H54 (cell line): Measurements from ENCODE around the gene BAG1.

ENCODE experiments used
- DNase-seq: peaks from one replicate; pipeline ENCODE4 v3.0.0; 2011; ENCODE audit warnings: low spot score, mixed read lengths; ENCODE audit not compliant: insufficient read length
- FAIRE-seq: peaks from 3 replicates; lab custom pipeline; 2011; peaks lifted over from hg19 to GRCh38; lab: Jason Lieb, UNC
- POLR2A ChIP-seq: IDR thresholded peaks from 2 replicates; pipeline ENCODE4 v1.6.1; 2011; ENCODE audit warnings: low read depth, mild to moderate bottlenecking, low read length

The BAG1 gene

DNA sequence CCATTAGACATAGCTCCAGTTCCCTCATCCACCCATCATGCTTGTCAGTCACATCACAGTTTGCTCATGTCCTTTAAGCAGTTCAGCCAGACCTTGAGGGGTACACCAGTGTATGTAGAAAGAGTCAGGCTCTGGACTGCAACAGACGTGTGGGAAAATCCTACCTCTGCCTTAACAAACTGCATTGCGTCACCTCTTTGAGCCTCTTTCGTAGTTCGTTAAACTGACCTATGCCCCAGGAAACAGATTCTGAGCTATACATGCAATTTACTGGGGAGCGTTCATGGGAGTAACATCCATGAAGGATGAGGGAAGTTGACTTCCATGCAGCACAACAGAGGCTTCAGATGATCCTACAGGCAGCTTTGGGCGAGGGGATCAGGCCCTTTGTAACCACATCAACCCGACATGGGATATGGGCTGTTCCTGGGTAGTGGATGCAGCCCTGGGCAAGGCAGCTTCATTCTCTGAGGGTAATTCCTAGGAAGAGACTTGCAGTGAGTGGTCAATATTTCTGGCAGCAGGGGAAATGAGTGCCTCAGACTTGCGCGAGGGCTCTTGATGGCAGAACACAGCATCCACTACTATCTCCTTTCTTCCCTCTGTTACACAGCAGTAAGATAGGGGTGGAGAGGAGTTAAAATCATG, 20.2 kb downstream of the BAG1 start:
- FAIRE-seq = no peak
- no peak for TF ChIP-seq POLR2A
- DNase-seq = no peak

GRCh38 chr9:33242609-33243134, 21.8 kb downstream of the BAG1 start:
- FAIRE-seq (no peak), DNase-seq (no peak)
- TF ChIP-seq POLR2A = no peak

- no peak for TF ChIP-seq POLR2A
- no peak for FAIRE-seq
These were observed 23.2 kb downstream of the BAG1 start for GRCh38 chr9:33241298-33241697.

DNA sequence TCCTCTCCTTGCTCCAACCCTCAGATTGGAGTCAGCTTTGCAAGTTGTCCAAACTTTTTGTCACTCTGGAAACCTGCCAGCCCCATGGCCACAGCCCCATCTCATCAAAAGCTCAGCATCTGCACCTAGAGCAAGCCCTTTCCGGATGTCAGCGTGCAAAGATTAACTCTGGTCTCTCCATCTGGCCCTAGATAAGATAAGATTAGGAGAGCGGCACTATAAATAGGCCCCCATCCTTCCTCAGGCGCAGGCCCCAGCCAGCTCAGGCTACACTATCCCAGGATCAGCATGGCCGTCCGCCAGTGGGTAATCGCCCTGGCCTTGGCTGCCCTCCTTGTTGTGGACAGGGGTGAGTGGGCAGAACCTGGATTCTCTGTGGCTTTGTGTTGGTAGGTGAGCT, 24.6 kb downstream of the BAG1 start, which contains the start of gene SPINK4:
TSS of gene SPINK4 (plus strand) at position 247 of the 400 bp plus-strand sequence. CDS start at position 289, 42 bp downstream.
- DNase-seq = no peak
- no peak for FAIRE-seq
- TF ChIP-seq POLR2A = no peak

More at GRCh38 chr9:33241298-33241697, 23.2 kb downstream of the BAG1 start:
- no peak for DNase-seq

- no peak for TF ChIP-seq POLR2A
- no peak for DNase-seq
- FAIRE-seq = no peak
These were observed 27.9 kb downstream of the BAG1 start for GRCh38 chr9:33236571-33236970.

DNA sequence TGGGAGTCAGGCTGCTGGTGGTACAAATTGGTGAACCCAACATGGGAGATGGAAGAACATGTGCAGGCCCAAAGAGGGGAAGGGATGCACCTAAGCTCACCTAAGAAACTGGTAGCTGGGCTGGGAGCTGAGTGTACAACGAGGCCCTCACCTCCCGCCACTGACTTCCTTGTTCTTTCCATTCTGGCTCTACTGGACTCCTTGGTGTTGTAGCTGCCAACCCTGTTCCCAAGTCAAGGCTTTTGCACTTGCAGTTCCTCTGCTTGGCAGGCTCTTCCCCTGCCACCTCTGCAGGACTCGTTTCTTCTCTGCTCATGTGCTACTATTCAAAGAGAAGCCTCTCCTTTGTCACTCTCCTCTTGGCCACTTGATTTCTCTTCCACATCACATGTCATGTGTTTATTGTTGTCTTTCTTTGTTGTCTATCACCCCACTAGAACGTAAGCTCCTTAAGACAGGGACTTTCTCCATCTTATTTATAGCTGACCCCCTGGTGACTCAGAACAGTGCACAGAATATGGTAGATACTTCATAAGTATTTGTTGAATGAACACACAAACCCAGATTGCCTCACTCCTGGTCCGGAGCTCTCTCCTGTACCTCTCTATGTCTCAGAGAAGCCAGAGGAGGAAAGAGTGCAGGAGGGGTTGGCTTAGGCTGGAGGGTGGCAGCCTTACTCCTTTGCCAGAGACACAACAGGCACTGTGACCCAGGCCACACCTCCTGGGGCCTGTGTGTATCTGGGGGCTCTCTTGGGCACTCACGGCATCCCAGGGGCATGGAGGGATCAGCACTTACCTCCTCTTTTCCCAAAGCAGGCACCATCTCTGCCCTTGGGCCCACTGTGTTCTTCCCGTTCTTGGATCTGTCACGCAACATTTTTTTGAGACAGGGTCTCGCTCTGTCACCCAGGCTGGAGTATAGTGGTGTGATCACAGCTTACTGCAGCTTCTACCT, 29.7 kb downstream of the BAG1 start:
- DNase-seq = no peak
- FAIRE-seq = no peak
- no peak for TF ChIP-seq POLR2A

DNA sequence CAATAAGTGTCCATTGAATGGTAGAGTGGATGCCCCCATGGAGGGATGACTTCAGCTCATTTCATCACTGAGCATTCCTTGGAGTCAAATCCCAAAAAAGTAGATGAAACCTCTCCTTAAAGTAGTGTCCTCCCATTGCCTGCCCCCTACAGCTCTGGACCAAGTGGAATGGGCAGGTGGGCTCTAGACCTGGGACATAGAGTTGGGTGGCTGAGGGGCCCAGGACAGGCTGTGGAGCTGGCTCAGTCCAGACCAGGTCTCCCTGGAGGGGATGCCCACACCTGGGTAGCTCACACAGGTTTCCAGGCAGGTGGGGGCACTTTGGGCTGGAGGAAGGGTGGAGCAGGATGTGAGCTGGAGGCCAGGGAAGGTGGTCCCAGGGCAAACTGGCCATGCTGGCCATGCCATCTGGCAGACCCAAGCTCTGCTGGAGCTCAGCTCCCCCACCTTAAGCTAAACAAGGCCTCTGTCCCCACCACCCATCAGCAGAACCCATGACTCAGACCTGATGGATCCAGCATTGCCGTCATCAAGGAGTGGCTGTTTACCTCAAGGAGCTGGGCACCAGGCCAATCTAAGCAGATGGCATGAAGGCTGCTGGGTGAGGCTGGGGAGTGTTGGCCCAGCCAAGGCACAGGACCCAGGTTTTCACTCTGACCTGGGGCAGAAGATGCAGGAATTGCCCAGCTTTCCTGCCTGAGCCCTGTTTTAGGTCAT, 30.7 kb downstream of the BAG1 start:
- peak; percentile 92 for FAIRE-seq
- peak; percentile 72 for DNase-seq
- no peak for TF ChIP-seq POLR2A

DNA sequence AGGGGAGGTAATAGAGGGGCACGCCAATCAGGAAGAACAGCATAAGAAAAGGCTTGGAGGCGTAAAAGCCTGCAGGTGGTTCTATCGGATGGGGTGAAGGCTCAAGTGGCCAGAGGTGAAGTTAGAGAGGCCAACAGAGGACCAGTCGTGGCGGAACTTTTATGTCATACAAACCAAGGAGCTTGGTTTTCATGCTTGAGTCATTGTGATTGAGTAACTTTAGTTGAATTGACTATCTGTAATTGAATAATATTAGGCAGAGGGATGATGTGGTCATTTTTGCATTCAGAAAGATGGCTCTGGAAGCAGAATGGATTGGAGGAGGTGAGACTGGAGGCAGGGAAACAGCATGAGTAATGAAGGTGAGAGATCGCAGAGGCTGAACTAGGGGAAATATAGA, 31.7 kb downstream of the BAG1 start:
- FAIRE-seq (no peak), DNase-seq (no peak)
- TF ChIP-seq POLR2A = no peak

GRCh38 chr9:33231623-33231942, 32.9 kb downstream of the BAG1 start:
- DNase-seq (no peak), FAIRE-seq (no peak)
- TF ChIP-seq POLR2A = no peak

DNA sequence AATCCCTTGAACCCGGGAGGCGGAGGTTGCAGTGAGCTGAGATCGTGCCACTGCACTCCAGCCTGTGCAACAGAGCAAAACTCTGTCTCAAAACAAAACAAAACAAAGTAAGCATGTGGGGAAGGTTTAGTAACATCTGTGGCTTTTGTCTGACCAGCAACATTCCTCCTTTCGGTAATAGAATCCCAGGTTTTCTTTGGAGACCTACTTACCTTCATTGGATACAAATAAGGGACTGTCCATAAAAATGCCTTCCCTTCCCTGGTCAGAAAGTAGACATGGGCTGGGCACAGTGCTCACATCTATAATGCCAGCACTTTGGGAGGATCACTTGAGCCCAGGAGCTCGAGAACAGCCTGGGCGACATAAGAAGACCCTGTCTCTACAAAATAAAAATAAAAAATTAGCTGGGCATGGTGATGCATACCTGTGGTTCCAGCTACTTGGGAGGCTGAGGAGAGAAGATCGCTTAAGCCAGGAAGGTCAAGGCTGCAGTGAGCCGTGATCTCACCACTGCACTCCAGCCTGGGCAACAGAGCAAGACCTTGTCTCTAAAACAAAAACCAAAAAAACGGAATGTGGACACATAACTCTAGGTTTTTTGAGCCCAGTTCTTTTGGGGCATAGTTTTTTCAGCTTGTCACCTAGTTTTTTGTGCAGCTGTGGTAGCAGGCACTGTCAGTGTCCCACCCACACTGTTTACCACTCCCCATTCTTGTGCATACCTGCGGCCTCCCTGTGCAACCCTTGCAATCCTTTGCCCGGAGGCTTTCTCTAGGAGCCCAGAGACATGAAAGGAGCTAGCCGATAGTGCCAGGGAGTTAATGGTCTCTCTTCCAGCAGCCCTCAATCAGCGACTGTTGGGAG, 33.5 kb downstream of the BAG1 start:
- FAIRE-seq (no peak), DNase-seq (no peak)
- no peak for TF ChIP-seq POLR2A

DNA sequence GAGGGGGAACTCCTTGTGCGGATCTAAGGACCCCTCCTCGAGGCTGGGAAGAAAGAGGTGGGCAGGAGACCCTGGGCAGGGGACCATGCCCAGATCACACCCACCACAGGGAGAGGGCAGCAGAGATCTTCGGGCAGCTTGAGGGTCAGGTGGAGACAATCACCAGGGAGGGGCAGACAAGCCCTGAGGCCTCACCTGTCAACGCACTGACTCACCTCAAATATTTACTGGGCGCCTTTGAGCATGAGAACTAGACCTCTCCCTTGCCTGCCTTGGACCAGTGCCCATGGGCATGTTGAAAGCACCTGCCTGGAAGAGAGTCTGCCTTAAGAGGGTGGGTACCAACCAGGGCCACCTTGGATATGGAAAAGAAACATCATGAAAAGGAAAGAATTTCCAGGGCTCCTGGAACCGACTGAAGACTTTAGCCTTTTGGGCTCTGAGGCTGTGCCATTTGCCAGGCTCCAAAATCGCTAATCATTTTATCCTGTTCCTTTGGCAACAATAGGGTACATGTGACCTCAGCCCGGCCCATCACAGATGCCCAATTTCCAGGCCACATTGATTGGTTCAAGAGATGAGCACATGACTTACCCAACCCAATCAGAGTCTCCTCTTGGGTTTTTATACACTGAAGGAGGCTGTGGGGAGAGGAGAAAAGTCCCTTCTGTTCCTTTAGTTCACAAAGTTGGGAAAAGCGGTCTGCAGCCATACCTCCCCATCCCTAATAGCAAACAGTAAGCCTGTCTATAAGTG, 35.0 kb downstream of the BAG1 start:
- FAIRE-seq (no peak), DNase-seq (no peak)
- no peak for TF ChIP-seq POLR2A

DNA sequence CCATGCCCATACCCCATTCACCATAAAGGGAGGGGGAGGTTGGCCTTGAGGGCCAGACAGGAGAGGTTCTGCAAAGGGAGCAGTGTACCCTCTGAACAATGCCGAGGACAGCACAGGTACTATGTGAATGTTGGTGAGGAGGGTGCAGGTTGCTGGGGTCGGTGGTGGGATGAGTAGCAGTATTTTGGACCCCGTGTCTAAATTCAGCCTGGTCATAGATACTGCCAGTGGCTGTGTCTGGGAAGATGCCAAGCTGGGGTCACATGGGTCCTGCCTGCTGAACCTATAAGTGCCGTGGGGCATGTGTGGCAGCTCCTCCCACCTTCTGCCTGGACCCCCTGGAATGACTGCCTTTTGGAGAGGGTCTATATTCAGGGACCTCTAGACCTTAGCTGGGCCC, 35.9 kb downstream of the BAG1 start:
- DNase-seq (no peak), FAIRE-seq (no peak)
- TF ChIP-seq POLR2A = no peak
